AG04450 (cell line): ENCODE measurements around the gene PIK3AP1. TPM values are rescaled to one million over a fixed set of nuclear protein-coding genes. Genes with fewer than 3 reads are reported as not detected.
A peak's percentile ranks its signal among the peaks of the same experiment; 100 is the strongest.

Source experiments
- CTCF ChIA-PET: fragments of 300-600, 350-600 bp; formaldehyde crosslinking; extraction: SDS; loops from one replicate; lab custom pipeline; 2022; ENCODE audit warnings: antibody characterized with exemption, inconsistent platforms; lab: Charles Lee
- POLR2A ChIA-PET: fragments of 350-600 bp; formaldehyde crosslinking; extraction: SDS; loops from one replicate; lab custom pipeline; 2021; ENCODE audit warnings: antibody characterized with exemption, inconsistent platforms; lab: Yijun Ruan, JAX
- DNase-seq: peaks from one replicate; pipeline ENCODE4 v3.0.0-alpha.2; 2011; ENCODE audit warnings: low read depth, low spot score
- H3K27ac ChIP-seq: one replicate; pipeline ENCODE4 v1.5.1; 2012; ENCODE audit warnings: low read depth, low read length, control low read depth
- H3K27me3 ChIP-seq: one replicate; pipeline ENCODE4 v1.6.0; 2012; ENCODE audit warnings: low read length; ENCODE audit not compliant: control insufficient read depth, insufficient read depth
- H3K4me3 ChIP-seq: 2 replicates; pipeline ENCODE4 v1.5.1; 2011; ENCODE audit warnings: mild to moderate bottlenecking, low read depth, low read length, control low read depth
- H3K9me3 ChIP-seq: 2 replicates; pipeline ENCODE4 v1.5.1; 2012; ENCODE audit warnings: low read length; ENCODE audit not compliant: control insufficient read depth, insufficient read depth
- CTCF ChIP-seq: IDR thresholded peaks from 2 replicates; pipeline ENCODE4 v1.5.1; 2011; ENCODE audit warnings: low read depth, low read length, control low read depth, inconsistent platforms
- polyA plus RNA-seq: library from polyadenylated mRNA; depleted of rRNA; stranded (reverse); fragments of >200 nt; gene quantifications from 2 replicates; pipeline ENCODE4 v1.2.3, GENCODE V29; 2011

Gene PIK3AP1
- polyA plus RNA-seq, 1 experiment = 0.05 TPM

DNA sequence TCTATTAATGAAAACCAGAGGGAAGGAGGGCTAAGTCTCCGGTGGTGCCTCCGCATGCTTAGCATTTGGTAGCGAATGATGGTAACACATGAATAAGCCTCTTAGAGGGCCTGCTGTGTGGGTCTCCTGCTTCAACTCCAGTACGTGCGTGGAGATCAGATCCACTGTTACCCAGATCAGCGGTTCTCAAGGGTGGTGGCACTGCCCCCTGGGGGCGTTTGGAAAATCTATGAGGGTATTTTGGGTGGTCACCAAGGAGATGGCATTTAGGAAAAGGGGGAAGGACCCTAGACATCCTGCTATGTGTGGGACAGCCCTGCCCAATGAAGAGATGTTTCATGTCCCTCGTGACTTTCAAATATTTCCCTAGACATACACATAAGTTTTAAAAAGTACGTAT is 76.4 kb downstream of the PIK3AP1 start:
- Histone ChIP-seq H3K27ac (no peak overlapping the region), H3K4me3 (no peak overlapping the region), H3K27me3 (peaks cover 11% of the 10 kb centered on the region), H3K9me3 (no peaks in the 10 kb centered on the region)
- no peak for TF ChIP-seq CTCF
- CTCF ChIA-PET = interaction anchor here (0.9 to 1.0 kb wide), 3 partner anchors 8 to 146 kb away, joined by 3 read pairs; no protein-coding TSS in a partner anchor
- DNase-seq = no peak
- POLR2A ChIA-PET = no interaction called here

GRCh38 chr10:96642973-96643372 is 77.3 kb downstream of the PIK3AP1 start:
- H3K9me3 ChIP-seq = no peaks in the 10 kb centered on the region
- POLR2A ChIA-PET = no interaction called here
- CTCF ChIA-PET = interaction anchor here (0.6 to 4.1 kb wide), 5 partner anchors 9 to 1791 kb away, joined by 3 to 24 read pairs (median 3); no protein-coding TSS in a partner anchor
- H3K27me3 ChIP-seq = peaks cover 15% of the 10 kb centered on the region
- no peak overlapping the region for H3K4me3 ChIP-seq
- TF ChIP-seq CTCF = peak; percentile 46
- no peak overlapping the region for H3K27ac ChIP-seq
- no peak for DNase-seq

GRCh38 chr10:96642530-96642929 is 77.8 kb downstream of the PIK3AP1 start:
- no peak overlapping the region for H3K4me3 ChIP-seq
- H3K9me3 ChIP-seq = no peaks in the 10 kb centered on the region
- TF ChIP-seq CTCF = no peak
- POLR2A ChIA-PET = no interaction called here
- peaks cover 15% of the 10 kb centered on the region for H3K27me3 ChIP-seq
- no peak for DNase-seq
- CTCF ChIA-PET = interaction anchor here (0.8 to 4.1 kb wide), 4 partner anchors 16 to 351 kb away, joined by 3 to 24 read pairs (median 4); no protein-coding TSS in a partner anchor
- no peak overlapping the region for H3K27ac ChIP-seq

- CTCF ChIA-PET = interaction anchor here (0.6 to 4.1 kb wide), 25 partner anchors 9 to 662 kb away, joined by 3 to 24 read pairs (median 3); no protein-coding TSS in a partner anchor
- H3K27me3 ChIP-seq = peaks cover 14% of the 10 kb centered on the region
- H3K4me3 ChIP-seq = no peak overlapping the region
- no peak overlapping the region for H3K27ac ChIP-seq
- no peaks in the 10 kb centered on the region for H3K9me3 ChIP-seq
- POLR2A ChIA-PET = no interaction called here
- no peak for DNase-seq
- no peak for TF ChIP-seq CTCF
Observed at GRCh38 chr10:96641396-96642295, 78.7 kb downstream of the PIK3AP1 start.

- H3K27me3 ChIP-seq = peaks cover 7% of the 10 kb centered on the region
Observed at GRCh38 chr10:96639899-96640298, 80.4 kb downstream of the PIK3AP1 start.

More at GRCh38 chr10:96639899-96640298, 80.4 kb downstream of the PIK3AP1 start:
- Histone ChIP-seq H3K4me3 (no peak overlapping the region), H3K27ac (no peak overlapping the region), H3K9me3 (no peaks in the 10 kb centered on the region)
- no peak for DNase-seq
- no peak for TF ChIP-seq CTCF
- ChIA-PET POLR2A (no interaction called here), CTCF (interaction anchor here (0.8 to 4.1 kb wide), 11 partner anchors 11 to 433 kb away, joined by 3 to 24 read pairs (median 4); no protein-coding TSS in a partner anchor)
